ENCODE data around the gene ASPHD1.
A peak's percentile ranks its signal among the peaks of the same experiment; 100 is the strongest.
"Not testable (repeated sequence)": the region's sequence is repeated elsewhere in the genome, so short reads cannot be mapped to it uniquely, and the experiment has no call there.

Gene ASPHD1

GRCh38 chr16:29903590-29903989, 3.3 kb downstream of the ASPHD1 start:
- no peaks in the 10 kb centered on the region for H3K9me3 Mint-ChIP-seq
- DNase-seq (ENCODE audit: low spot score in 2 of 2): no peak
- no peak overlapping the region for H3K27ac Mint-ChIP-seq (ENCODE audit: low read depth)
- peaks cover 5% of the 10 kb centered on the region for H3K36me3 Mint-ChIP-seq (ENCODE audit: insufficient read depth)
- ATAC-seq (replicated peaks; ENCODE audit: extremely low read depth, poor library complexity, severe bottlenecking): no peak
- H3K4me3 Mint-ChIP-seq: no peak overlapping the region
- H3K4me1 Mint-ChIP-seq: peaks cover 15% of the 10 kb centered on the region
- peaks cover 7% of the 10 kb centered on the region for H3K27me3 Mint-ChIP-seq

GRCh38 chr16:29904947-29905346, 4.7 kb downstream of the ASPHD1 start:
- DNase-seq (ENCODE audit: low spot score in 2 of 2) (no peak), ATAC-seq (replicated peaks; ENCODE audit: extremely low read depth, poor library complexity, severe bottlenecking) (no peak)
- peaks cover 5% of the 10 kb centered on the region for H3K36me3 Mint-ChIP-seq (ENCODE audit: insufficient read depth)
- no peaks in the 10 kb centered on the region for H3K9me3 Mint-ChIP-seq
- H3K27ac Mint-ChIP-seq (ENCODE audit: low read depth): no peak overlapping the region
- peaks cover 9% of the 10 kb centered on the region for H3K4me1 Mint-ChIP-seq
- H3K27me3 Mint-ChIP-seq: no peaks in the 10 kb centered on the region
- H3K4me3 Mint-ChIP-seq: no peak overlapping the region

GRCh38 chr16:29905668-29906067, 5.4 kb downstream of the ASPHD1 start:
- peaks cover 4% of the 10 kb centered on the region for H3K4me1 Mint-ChIP-seq
- H3K36me3 Mint-ChIP-seq (ENCODE audit: insufficient read depth): peaks cover 5% of the 10 kb centered on the region
- ATAC-seq (replicated peaks; ENCODE audit: extremely low read depth, poor library complexity, severe bottlenecking): no peak
- no peak overlapping the region for H3K4me3 Mint-ChIP-seq
- H3K27me3 Mint-ChIP-seq: no peaks in the 10 kb centered on the region
- H3K9me3 Mint-ChIP-seq: no peaks in the 10 kb centered on the region
- DNase-seq (ENCODE audit: low spot score in 2 of 2): no peak
- no peak overlapping the region for H3K27ac Mint-ChIP-seq (ENCODE audit: low read depth)

GRCh38 chr16:29906520-29907244, 6.4 kb downstream of the ASPHD1 start:
- peaks cover 5% of the 10 kb centered on the region for H3K36me3 Mint-ChIP-seq (ENCODE audit: insufficient read depth)
- DNase-seq (ENCODE audit: low spot score in 2 of 2): no peak
- H3K9me3 Mint-ChIP-seq: no peaks in the 10 kb centered on the region
- no peaks in the 10 kb centered on the region for H3K4me1 Mint-ChIP-seq
- no peaks in the 10 kb centered on the region for H3K27me3 Mint-ChIP-seq
- ATAC-seq (replicated peaks; ENCODE audit: extremely low read depth, poor library complexity, severe bottlenecking): no peak
- no peak overlapping the region for H3K27ac Mint-ChIP-seq (ENCODE audit: low read depth)
- H3K4me3 Mint-ChIP-seq: no peak overlapping the region

- H3K4me1 Mint-ChIP-seq: no peaks in the 10 kb centered on the region
- DNase-seq (ENCODE audit: low spot score in 2 of 2) (no peak), ATAC-seq (replicated peaks; ENCODE audit: extremely low read depth, poor library complexity, severe bottlenecking) (no peak)
- peak overlapping the region; percentile 48 for H3K27ac Mint-ChIP-seq (ENCODE audit: low read depth)
- H3K36me3 Mint-ChIP-seq (ENCODE audit: insufficient read depth): peaks cover 5% of the 10 kb centered on the region
- no peaks in the 10 kb centered on the region for H3K9me3 Mint-ChIP-seq
- H3K4me3 Mint-ChIP-seq: no peak overlapping the region
- no peaks in the 10 kb centered on the region for H3K27me3 Mint-ChIP-seq
Observed at GRCh38 chr16:29907973-29908372, 7.7 kb downstream of the ASPHD1 start.

GRCh38 chr16:29908719-29909220, 8.5 kb downstream of the ASPHD1 start:
- no peak overlapping the region for H3K27ac Mint-ChIP-seq (ENCODE audit: low read depth)
- no peaks in the 10 kb centered on the region for H3K27me3 Mint-ChIP-seq
- ATAC-seq (replicated peaks; ENCODE audit: extremely low read depth, poor library complexity, severe bottlenecking) (no peak), DNase-seq (ENCODE audit: low spot score in 2 of 2) (no peak)
- H3K4me1 Mint-ChIP-seq: no peaks in the 10 kb centered on the region
- peaks cover 5% of the 10 kb centered on the region for H3K36me3 Mint-ChIP-seq (ENCODE audit: insufficient read depth)
- H3K4me3 Mint-ChIP-seq: no peak overlapping the region
- no peaks in the 10 kb centered on the region for H3K9me3 Mint-ChIP-seq

- ATAC-seq (replicated peaks; ENCODE audit: extremely low read depth, poor library complexity, severe bottlenecking) (no peak), DNase-seq (ENCODE audit: low spot score in 2 of 2) (no peak)
- Mint-ChIP-seq H3K4me3 (no peak overlapping the region), H3K27ac (ENCODE audit: low read depth) (no peak overlapping the region), H3K36me3 (ENCODE audit: insufficient read depth) (peaks cover 8% of the 10 kb centered on the region), H3K4me1 (no peaks in the 10 kb centered on the region), H3K27me3 (no peaks in the 10 kb centered on the region), H3K9me3 (no peaks in the 10 kb centered on the region)
Observed at GRCh38 chr16:29909391-29909790, 9.1 kb downstream of the ASPHD1 start.

GRCh38 chr16:29909851-29910250, 9.6 kb downstream of the ASPHD1 start:
- H3K27ac Mint-ChIP-seq (ENCODE audit: low read depth); H3K4me3 Mint-ChIP-seq; H3K36me3 Mint-ChIP-seq (ENCODE audit: insufficient read depth); DNase-seq (ENCODE audit: low spot score in 2 of 2); H3K4me1 Mint-ChIP-seq; ATAC-seq (replicated peaks; ENCODE audit: extremely low read depth, poor library complexity, severe bottlenecking); H3K27me3 Mint-ChIP-seq; H3K9me3 Mint-ChIP-seq: not testable (repeated sequence)

GRCh38 chr16:29910819-29911675, 10.8 kb downstream of the ASPHD1 start:
- no peak for ATAC-seq (replicated peaks; ENCODE audit: extremely low read depth, poor library complexity, severe bottlenecking)
- peaks cover 14% of the 10 kb centered on the region for H3K36me3 Mint-ChIP-seq (ENCODE audit: insufficient read depth)
- peak overlapping the region; percentile 86 for H3K27ac Mint-ChIP-seq (ENCODE audit: low read depth)
- DNase-seq (ENCODE audit: low spot score in 2 of 2): no peak
- no peaks in the 10 kb centered on the region for H3K9me3 Mint-ChIP-seq
- no peaks in the 10 kb centered on the region for H3K27me3 Mint-ChIP-seq
- peaks cover 4% of the 10 kb centered on the region for H3K4me1 Mint-ChIP-seq
- no peak overlapping the region for H3K4me3 Mint-ChIP-seq

- peaks cover 5% of the 10 kb centered on the region for H3K4me1 Mint-ChIP-seq
- no peak for DNase-seq (ENCODE audit: low spot score in 2 of 2)
- ATAC-seq (replicated peaks; ENCODE audit: extremely low read depth, poor library complexity, severe bottlenecking): no peak
- H3K27me3 Mint-ChIP-seq: no peaks in the 10 kb centered on the region
- H3K4me3 Mint-ChIP-seq: no peak overlapping the region
- H3K9me3 Mint-ChIP-seq: no peaks in the 10 kb centered on the region
- peaks cover 14% of the 10 kb centered on the region for H3K36me3 Mint-ChIP-seq (ENCODE audit: insufficient read depth)
- H3K27ac Mint-ChIP-seq (ENCODE audit: low read depth): peak overlapping the region; percentile 86
Observed at GRCh38 chr16:29911676-29912010, 11.4 kb downstream of the ASPHD1 start.

- ATAC-seq (replicated peaks; ENCODE audit: extremely low read depth, poor library complexity, severe bottlenecking): no peak
- Mint-ChIP-seq H3K36me3 (ENCODE audit: insufficient read depth) (peaks cover 17% of the 10 kb centered on the region), H3K4me3 (no peak overlapping the region), H3K4me1 (peaks cover 5% of the 10 kb centered on the region), H3K27ac (ENCODE audit: low read depth) (peak overlapping the region; percentile 86), H3K9me3 (no peaks in the 10 kb centered on the region), H3K27me3 (no peaks in the 10 kb centered on the region)
- no peak for DNase-seq (ENCODE audit: low spot score in 2 of 2)
Observed at GRCh38 chr16:29912087-29912486, 11.8 kb downstream of the ASPHD1 start.

GRCh38 chr16:29913514-29913913, 13.2 kb downstream of the ASPHD1 start:
- Mint-ChIP-seq H3K27me3 (no peaks in the 10 kb centered on the region), H3K4me3 (no peak overlapping the region), H3K36me3 (ENCODE audit: insufficient read depth) (peaks cover 16% of the 10 kb centered on the region), H3K27ac (ENCODE audit: low read depth) (no peak overlapping the region), H3K4me1 (peaks cover 5% of the 10 kb centered on the region), H3K9me3 (no peaks in the 10 kb centered on the region)
- DNase-seq (ENCODE audit: low spot score in 2 of 2) (no peak), ATAC-seq (replicated peaks; ENCODE audit: extremely low read depth, poor library complexity, severe bottlenecking) (no peak)

All from central memory CD8-positive, alpha-beta T cell (primary cell).